Measurements from ENCODE around the gene NKG7.

NKG7 gene

GRCh38 chr19:51333836-51334460 is 38.5 kb downstream of the NKG7 start:
- DNase-seq = no peak

DNA sequence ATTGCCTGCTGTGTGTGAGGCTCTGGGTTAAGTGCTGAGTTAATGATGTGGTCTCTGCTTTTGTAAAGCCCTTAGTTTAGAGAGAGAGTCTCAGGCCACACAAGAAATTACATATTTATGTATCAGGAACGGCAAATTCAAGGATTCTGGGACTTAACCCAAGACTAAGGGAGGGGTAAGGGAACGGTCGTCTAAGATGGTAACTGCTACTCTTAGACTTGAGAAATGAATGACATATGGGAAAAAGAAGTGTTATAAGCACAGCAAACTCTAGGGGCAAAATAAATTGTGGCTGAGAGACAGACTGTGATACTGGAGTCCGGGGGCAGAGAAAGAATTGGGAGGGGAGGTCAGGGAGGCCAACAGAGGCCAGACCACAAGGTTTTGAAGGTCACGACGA is 40.7 kb downstream of the NKG7 start:
- DNase-seq = no peak

GRCh38 chr19:51331193-51331592 is 41.3 kb downstream of the NKG7 start:
- no peak for DNase-seq

DNA sequence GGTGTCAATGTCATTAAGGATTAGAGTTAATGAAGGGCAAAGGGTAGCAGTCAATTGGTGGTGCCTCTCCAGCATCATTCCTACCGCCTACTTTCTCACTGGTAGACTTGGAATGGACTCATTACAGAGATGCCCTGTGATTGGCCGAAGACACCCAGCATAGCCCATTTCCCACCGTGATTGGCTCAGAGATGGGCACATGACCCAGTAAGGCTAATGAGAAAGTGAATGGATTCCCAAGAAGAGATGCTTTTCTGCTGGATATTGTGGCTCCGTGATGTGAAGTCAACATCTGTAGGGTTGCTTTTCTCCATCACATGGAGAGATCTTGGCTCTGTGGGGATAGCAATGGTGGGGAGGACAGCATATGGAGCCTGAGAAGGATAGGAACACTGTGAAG is 42.1 kb downstream of the NKG7 start:
- DNase-seq = no peak

- DNase-seq = no peak
These were observed 43.0 kb downstream of the NKG7 start for GRCh38 chr19:51329411-51329810.

DNA sequence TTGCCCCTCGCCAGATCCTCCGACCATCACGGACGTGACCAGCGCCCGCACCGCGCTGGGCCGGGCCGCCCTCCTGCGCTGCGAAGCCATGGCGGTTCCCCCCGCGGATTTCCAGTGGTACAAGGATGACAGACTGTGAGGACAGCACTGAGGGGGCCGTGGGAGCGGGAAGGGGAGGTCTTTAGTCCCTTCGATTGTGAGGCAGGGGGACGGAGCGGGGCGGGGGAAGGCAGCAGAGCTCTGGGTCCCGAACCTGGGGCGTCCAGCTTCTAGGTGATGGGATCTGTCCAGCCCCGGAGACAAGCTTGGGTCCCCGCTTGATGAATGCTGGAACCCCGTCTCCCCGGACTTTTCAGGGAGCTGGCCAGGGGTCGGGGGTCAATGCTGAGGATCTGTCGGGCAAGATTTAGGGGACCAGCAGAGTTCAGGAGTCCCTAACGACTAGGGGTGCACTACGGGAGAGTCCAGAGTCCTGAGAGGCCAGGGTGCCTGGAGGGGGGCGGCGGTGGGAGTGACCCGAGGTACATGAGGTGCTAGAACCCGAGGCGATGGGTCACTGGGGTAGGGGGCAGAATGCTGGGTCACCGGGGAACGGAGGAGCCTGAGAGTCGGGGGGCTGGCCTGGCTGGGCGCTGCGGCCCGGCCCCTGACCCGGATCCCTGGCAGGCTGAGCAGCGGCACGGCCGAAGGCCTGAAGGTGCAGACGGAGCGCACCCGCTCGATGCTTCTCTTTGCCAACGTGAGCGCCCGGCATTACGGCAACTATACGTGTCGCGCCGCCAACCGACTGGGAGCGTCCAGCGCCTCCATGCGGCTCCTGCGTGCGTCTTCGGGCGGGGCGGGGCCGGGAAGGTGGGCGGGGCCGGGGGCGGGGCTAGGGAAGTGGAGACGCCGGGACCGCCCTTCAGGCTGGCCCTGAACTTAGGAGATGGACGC is 45.1 kb downstream of the NKG7 start:
- no peak for DNase-seq

GRCh38 chr19:51326216-51327065 is 46.0 kb downstream of the NKG7 start:
- no peak for DNase-seq

DNA sequence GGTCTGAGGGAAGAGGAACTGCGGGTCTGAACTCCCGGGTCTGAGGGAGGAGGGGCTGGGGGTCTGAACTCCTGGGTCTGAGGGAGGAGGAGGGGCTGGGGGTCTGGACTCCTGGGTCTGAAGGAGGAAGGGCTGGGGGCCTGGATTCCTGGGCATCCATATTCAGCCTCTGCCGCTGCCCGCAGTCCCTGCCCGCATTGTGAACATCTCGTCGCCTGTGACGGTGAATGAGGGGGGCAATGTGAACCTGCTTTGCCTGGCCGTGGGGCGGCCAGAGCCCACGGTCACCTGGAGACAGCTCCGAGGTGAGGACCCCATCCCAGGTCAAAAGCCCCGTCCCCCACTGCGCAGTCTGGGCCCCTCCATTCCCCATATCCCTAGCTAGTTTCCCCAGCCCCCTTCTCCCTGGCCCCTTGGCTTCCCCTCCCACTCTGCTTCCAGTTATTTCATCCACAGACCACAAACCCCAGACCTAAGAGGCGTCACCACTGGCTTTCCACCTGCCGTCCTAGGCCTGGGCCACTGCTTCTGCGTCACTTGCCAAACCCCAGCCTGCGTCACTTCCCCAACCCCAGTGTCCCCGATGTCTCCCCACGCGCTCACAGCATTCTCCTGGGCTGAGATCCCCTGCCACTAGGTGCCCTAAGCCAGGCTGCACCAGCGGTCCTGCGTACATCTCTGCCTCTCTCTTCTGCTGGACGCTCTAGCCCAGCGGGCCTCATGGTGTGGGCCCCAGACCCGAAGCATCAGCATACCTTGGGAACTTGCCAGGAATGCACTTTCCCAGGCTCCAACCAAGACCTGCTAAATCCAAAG is 47.1 kb downstream of the NKG7 start:
- no peak for DNase-seq

DNA sequence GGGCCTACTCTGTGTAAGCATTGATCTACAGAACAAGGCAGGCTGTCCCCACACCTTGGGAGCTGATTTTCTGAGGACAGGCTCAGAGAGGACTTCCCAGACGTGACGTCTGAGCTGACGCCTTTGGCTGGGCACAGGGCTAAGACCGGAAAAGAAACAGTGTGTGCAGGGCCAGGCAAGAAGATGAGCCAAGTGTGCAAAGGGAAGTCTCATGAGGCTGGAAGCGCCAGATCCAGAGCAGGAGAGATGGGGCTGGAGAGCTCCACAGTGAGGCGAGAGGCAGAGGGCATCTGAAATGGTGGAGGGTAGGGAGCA is 48.3 kb downstream of the NKG7 start:
- DNase-seq = no peak

DNA sequence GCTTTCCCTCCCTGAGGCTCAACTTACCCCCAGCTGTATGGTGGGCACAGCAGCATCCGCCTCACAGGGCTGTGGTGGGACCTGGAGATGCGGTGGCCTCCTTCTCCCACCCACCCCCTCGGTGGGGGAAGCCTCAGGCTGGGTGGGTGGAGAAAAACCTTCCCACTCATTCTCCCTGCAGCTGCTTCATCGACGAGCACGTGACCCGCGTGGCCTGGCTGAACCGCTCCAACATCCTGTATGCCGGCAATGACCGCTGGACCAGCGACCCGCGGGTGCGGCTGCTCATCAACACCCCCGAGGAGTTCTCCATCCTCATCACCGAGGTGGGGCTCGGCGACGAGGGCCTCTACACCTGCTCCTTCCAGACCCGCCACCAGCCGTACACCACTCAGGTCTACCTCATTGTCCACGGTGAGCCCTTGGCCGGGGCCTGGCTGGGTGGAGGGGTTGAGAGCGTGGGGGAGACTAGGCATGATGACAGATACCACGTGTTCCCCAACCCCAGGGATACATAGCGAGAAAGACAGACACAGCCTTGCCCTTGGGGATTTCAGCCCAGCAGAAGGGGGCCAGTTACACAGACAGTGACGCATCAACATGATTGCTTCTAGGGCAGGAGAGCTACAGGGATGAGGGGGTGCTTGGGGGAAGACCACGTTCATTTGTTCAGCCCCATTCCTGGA is 48.8 kb downstream of the NKG7 start:
- DNase-seq = no peak

GRCh38 chr19:51321799-51322198 is 50.7 kb downstream of the NKG7 start:
- DNase-seq = no peak
